HG02885 (cell line): Measurements from ENCODE around the gene IGFBPL1.

Experiments used
- ATAC-seq: cut with Tn5 transposase; IDR thresholded peaks from one replicate; pipeline ENCODE4 v1.9.1; 2021; ENCODE audit warnings: mild to moderate bottlenecking; ENCODE audit not compliant: unreplicated experiment, poor library complexity

Gene IGFBPL1

DNA sequence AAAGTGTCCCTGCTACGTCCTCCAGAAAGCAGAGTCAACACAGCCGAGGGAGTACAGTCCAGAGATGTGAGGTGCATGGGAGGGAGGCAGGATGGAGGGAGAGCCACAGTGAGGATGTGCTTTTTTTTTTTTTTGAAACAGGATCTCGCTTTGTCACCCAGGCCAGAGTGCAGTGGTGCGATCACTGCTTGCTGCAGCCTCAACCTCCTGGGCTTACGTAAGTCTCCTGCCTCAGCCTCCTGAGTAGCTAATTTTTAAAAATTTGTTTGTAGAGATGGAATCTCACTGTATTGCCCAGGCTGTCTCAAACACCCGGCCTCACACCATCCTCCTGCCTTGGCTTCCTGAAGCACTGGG lies 65.0 kb downstream of the IGFBPL1 start:
- no peak for ATAC-seq

DNA sequence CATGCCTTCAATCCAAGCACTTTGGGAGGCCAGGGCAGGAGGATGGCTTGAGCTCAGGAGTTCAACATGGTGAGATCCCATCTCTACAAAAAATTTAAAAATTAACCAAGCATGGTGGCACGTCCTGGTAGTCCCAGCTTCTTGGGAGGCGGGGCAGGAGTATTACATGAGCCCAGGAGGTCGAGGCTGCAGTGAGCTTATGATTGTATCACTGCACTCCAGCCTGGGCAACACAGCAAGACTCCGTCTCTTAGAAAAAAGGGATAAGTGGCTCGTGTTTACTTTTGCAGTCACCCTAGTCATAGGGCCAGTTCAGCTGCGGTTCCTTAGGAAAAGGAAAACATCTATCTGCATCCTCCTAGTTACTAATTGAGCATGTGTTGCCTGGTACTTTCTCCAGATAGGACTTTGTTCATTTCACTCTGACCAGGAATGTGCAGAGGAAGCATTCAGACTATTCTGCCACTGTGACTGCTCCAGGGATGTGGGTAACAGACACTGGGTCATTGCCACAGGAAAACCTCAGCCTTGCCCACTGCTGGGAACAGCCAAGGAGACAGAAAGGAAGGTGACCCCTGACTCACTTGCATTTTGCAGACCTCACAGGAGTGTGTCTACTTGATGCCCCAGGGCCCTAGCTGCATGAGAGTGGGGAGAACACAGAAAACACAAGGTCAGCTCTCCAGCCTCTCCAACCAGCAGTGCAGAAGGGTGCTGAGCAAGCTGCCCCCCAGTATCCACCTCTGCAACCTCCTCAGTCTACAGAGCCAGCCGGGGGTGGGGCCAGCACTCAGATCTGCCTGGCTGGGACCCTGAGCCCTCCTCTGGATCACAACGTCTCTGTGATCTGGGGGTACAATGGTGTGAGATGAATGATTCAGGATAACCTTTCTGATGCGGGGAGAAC lies 65.6 kb downstream of the IGFBPL1 start:
- no peak for ATAC-seq

DNA sequence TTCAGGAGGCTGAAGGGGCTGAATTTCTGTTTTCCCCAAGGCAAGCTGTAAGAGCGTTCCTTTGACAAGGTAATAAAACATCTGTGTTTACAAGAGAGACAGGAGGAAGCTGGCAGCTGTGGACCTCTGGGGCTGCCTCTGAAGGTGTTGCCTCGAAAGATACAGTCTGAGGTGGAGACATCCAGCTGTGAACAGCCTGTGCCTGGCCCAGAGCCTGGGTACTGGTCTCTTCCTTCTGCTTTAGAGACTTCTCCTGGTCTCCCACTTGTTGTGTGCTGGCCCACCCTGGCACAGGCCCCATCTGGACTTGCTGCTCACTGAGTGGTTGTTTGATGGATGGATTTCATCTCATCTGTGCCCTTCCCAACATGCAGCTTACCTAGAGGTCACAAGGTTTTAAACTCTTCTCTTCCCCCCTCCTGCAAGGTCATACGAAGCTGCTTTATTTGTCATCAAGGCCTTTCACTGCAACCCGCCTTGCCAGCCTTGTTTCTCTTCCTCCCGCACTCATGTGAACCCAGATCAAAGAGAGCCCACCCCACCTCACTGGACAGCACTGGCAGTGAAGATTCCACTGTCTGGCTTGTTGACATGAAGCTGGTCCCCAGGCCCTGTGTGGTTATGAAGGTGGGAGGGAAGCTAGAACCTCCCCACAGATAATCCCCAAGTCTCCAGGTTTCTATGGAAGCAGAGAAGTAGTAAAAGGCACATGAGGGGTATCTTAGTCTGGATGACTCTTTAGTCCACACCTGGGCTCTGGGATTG lies 66.7 kb downstream of the IGFBPL1 start:
- ATAC-seq, result no peak

DNA sequence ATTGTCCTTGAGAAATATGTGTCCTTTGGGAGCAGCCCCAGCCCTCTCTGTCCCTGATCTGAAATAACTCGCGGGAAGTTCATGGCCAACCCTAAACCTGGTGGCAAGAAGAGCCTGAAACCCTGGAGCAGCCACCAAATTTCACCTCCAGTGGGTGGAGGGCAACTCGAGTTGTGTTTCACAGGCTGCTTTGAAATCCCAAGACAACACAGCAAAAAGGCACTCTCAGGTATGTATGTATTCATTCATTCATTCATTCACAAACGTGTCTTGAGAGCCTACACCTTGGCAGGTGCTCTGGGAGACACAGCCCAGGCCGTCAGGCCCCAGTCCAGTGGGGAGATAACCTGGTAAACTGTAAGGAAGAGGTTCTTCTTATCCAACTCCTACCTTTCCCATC lies 67.4 kb downstream of the IGFBPL1 start:
- ATAC-seq, result no peak
